Keratinocyte (primary cell): ENCODE data around the gene ATRNL1. TPM values are rescaled to one million over a fixed set of nuclear protein-coding genes. Genes with fewer than 3 reads are reported as not detected.

Experiments
- DNase-seq: peaks from one replicate; pipeline ENCODE4 v3.0.0-alpha.2; 2011; ENCODE audit warnings: low read depth, missing footprints, low spot score
- FAIRE-seq: peaks from 2 replicates; lab custom pipeline; 2011; peaks lifted over from hg19 to GRCh38; lab: Jason Lieb, UNC
- H2AFZ ChIP-seq: 2 replicates; pipeline ENCODE4 v1.6.0; 2012; ENCODE audit warnings: low read length, control low read depth, inconsistent platforms; ENCODE audit not compliant: control insufficient read depth
- H3K27ac ChIP-seq: 2 replicates; pipeline ENCODE4 v1.5.1; 2011; ENCODE audit warnings: low read length; ENCODE audit not compliant: control insufficient read depth, insufficient read depth
- H3K27me3 ChIP-seq: 3 replicates; pipeline ENCODE4 v1.6.0; 2011; ENCODE audit warnings: low read length; ENCODE audit not compliant: control insufficient read depth, insufficient read depth; ENCODE audit errors: extremely low read depth
- H3K36me3 ChIP-seq, 2 experiments: 2 replicates in 1 of 2; 3 replicates in 1 of 2; pipeline ENCODE4 v1.5.1; 2011; ENCODE audit warnings: low read length in 2 of 2, mild to moderate bottlenecking in 1 of 2; ENCODE audit not compliant: control insufficient read depth in 2 of 2, insufficient read depth in 2 of 2; ENCODE audit errors: extremely low read depth in 1 of 2
- H3K4me1 ChIP-seq: 3 replicates; pipeline ENCODE4 v1.5.1; 2011; ENCODE audit warnings: low read length; ENCODE audit not compliant: control insufficient read depth, insufficient read depth; ENCODE audit errors: extremely low read depth
- H3K4me2 ChIP-seq: 3 replicates; pipeline ENCODE4 v1.6.0; 2011; ENCODE audit warnings: low read depth, low read length; ENCODE audit not compliant: control insufficient read depth, insufficient read depth; ENCODE audit errors: extremely low read depth
- H3K4me3 ChIP-seq, 3 experiments: fragments of 200-600 bp in 1 of 3; sonication (generic) in 1 of 3; 2 replicates in 2 of 3; 3 replicates in 1 of 3; pipeline ENCODE4 v1.5.1; 2011 to 2016; ENCODE audit warnings: low read length in 3 of 3, mild to moderate bottlenecking in 3 of 3, control low read depth in 2 of 3, inconsistent platforms in 1 of 3, low read depth in 1 of 3, mixed read lengths in 1 of 3, mixed run types in 1 of 3, moderate library complexity in 1 of 3; ENCODE audit not compliant: control insufficient read depth in 2 of 3, insufficient read depth in 2 of 3; ENCODE audit errors: extremely low read depth in 1 of 3
- H3K79me2 ChIP-seq: 2 replicates; pipeline ENCODE4 v1.6.0; 2012; ENCODE audit warnings: low read length; ENCODE audit not compliant: control insufficient read depth, insufficient read depth
- H3K9ac ChIP-seq: 3 replicates; pipeline ENCODE4 v1.6.0; 2011; ENCODE audit warnings: low read length; ENCODE audit not compliant: control insufficient read depth, insufficient read depth; ENCODE audit errors: extremely low read depth
- H3K9me1 ChIP-seq: 3 replicates; pipeline ENCODE4 v1.6.0; 2011; ENCODE audit warnings: low read length; ENCODE audit not compliant: control insufficient read depth, insufficient read depth; ENCODE audit errors: extremely low read depth
- H3K9me3 ChIP-seq: 2 replicates; pipeline ENCODE4 v1.5.1; 2012; ENCODE audit warnings: low read depth, low read length; ENCODE audit not compliant: control insufficient read depth
- H4K20me1 ChIP-seq: 3 replicates; pipeline ENCODE4 v1.6.0; 2011; ENCODE audit warnings: low read length; ENCODE audit not compliant: control insufficient read depth, insufficient read depth; ENCODE audit errors: extremely low read depth
- CTCF ChIP-seq, 3 experiments: IDR thresholded peaks in 1 of 3; conservative IDR thresholded peaks in 1 of 3; optimal IDR thresholded peaks in 1 of 3; 2 replicates in 2 of 3; 3 replicates in 1 of 3; pipeline versions ENCODE3 to v1.5.1; 2011; ENCODE audit warnings: low read length in 3 of 3, mild to moderate bottlenecking in 3 of 3, moderate library complexity in 2 of 3, control low read depth in 1 of 3, inconsistent platforms in 1 of 3; ENCODE audit not compliant: insufficient read depth in 2 of 3; ENCODE audit errors: extremely low read depth in 1 of 3
- EZH2 ChIP-seq: IDR thresholded peaks from one replicate; pipeline ENCODE4 v1.6.1; 2012; ENCODE audit warnings: inconsistent platforms, mild to moderate bottlenecking, low read length, moderate library complexity
- dilution Hi-C: fragments of 300-500 bp; cut with MboI; formaldehyde crosslinking; loops from one replicate; pipeline ENCODE4 v1.7.0; 2020; ENCODE audit warnings: low sequenced_read_pairs; ENCODE audit not compliant: extremely low pct_ligation_motif_present
- polyA minus RNA-seq, 3 experiments: library from RNA; depleted of rRNA, polyadenylated mRNA; stranded (reverse); fragments of >200 nt; gene quantifications; 1 replicate in 1 of 3; 2 replicates in 1 of 3; 3 replicates in 1 of 3; pipeline ENCODE4 v1.2.3, GENCODE V29; 2011
- polyA plus RNA-seq, 5 experiments: library from polyadenylated mRNA; depleted of rRNA in 3 of 5; stranded (reverse) in 3 of 5; stranded (forward) in 1 of 5; unstranded in 1 of 5; fragments of >200 nt; gene quantifications; 1 replicate in 1 of 5; 2 replicates in 3 of 5; 3 replicates in 1 of 5; pipeline versions ENCODE4 v1.2.1 to v1.2.3, GENCODE V29; 2011 to 2012; ENCODE audit warnings: missing spikeins in 2 of 5, low read depth in 1 of 5, low replicate concordance in 1 of 5

Gene ATRNL1, protein sequence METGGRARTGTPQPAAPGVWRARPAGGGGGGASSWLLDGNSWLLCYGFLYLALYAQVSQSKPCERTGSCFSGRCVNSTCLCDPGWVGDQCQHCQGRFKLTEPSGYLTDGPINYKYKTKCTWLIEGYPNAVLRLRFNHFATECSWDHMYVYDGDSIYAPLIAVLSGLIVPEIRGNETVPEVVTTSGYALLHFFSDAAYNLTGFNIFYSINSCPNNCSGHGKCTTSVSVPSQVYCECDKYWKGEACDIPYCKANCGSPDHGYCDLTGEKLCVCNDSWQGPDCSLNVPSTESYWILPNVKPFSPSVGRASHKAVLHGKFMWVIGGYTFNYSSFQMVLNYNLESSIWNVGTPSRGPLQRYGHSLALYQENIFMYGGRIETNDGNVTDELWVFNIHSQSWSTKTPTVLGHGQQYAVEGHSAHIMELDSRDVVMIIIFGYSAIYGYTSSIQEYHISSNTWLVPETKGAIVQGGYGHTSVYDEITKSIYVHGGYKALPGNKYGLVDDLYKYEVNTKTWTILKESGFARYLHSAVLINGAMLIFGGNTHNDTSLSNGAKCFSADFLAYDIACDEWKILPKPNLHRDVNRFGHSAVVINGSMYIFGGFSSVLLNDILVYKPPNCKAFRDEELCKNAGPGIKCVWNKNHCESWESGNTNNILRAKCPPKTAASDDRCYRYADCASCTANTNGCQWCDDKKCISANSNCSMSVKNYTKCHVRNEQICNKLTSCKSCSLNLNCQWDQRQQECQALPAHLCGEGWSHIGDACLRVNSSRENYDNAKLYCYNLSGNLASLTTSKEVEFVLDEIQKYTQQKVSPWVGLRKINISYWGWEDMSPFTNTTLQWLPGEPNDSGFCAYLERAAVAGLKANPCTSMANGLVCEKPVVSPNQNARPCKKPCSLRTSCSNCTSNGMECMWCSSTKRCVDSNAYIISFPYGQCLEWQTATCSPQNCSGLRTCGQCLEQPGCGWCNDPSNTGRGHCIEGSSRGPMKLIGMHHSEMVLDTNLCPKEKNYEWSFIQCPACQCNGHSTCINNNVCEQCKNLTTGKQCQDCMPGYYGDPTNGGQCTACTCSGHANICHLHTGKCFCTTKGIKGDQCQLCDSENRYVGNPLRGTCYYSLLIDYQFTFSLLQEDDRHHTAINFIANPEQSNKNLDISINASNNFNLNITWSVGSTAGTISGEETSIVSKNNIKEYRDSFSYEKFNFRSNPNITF (N-terminal part only)
- polyA plus RNA-seq (0.06 to 0.07 TPM in 2 of 3 replicates, not detected in the other), polyA minus RNA-seq (1.1 to 1.6 TPM in 2 of 3 replicates, not detected in the other)
- not detected for polyA plus RNA-seq (2011; ENCODE audit: low read depth)
- 0.08 and 0.15 TPM in 2 replicates for polyA plus RNA-seq (2011; cell fraction: cytosol; rRNA removed)
- polyA plus RNA-seq (2011; cell fraction: nucleus; rRNA removed), result 0.13 and 0.18 TPM in 2 replicates
- polyA plus RNA-seq (2012; ENCODE audit: low replicate concordance), result 0.08 TPM in 1 of 2 replicates, not detected in the other
- not detected for polyA minus RNA-seq (2011; cell fraction: cytosol; rRNA and poly(A)+ RNA removed)
- 0.21 and 0.54 TPM in 2 replicates for polyA minus RNA-seq (2011; cell fraction: nucleus; rRNA and poly(A)+ RNA removed)

- H3K9me3 ChIP-seq, result no peaks in the 10 kb centered on the region
Observed at GRCh38 chr10:115093286-115093775, at the start of gene ATRNL1. Gene ATRNL1, plus strand, starts transcription at chr10:115093365. Its CDS starts 386 bp downstream, at chr10:115093751.

More at GRCh38 chr10:115093286-115093775, at the start of gene ATRNL1:
- dilution Hi-C loops, result no loop called here
- TF ChIP-seq CTCF (optimal IDR thresholded peaks at IDR 0.05 in 1 of 3, IDR thresholded peaks at IDR 0.05 in 1 of 3, conservative IDR thresholded peaks at IDR 0.05 in 1 of 3; ENCODE audit: extremely low read depth in 1 of 3, insufficient read depth in 2 of 3, low read length in 3 of 3) (no peak), EZH2 (peak; percentile 81)
- DNase-seq (no peak), FAIRE-seq (no peak)
- Histone ChIP-seq H3K36me3 (no peaks in the 10 kb centered on the region), H3K9ac (no peak within 1 kb of the TSS), H3K27me3 (peaks cover 36% of the 10 kb centered on the region), H3K9me1 (no peaks in the 10 kb centered on the region), H3K4me3 (peak within 1 kb of the TSS; percentile 45 to 65 (median 57)), H2AFZ (peak within 1 kb of the TSS; percentile 46), H3K4me2 (peak within 1 kb of the TSS; percentile 79), H3K79me2 (no peaks in the 10 kb centered on the region), H4K20me1 (no peaks in the 10 kb centered on the region), H3K27ac (no peak within 1 kb of the TSS), H3K4me1 (no peaks in the 10 kb centered on the region)
